HepG2 (cell line): ENCODE data around the gene ADGRF1. TPM values are rescaled to one million over a fixed set of nuclear protein-coding genes. Genes with fewer than 3 reads are reported as not detected.

Source experiments
- ATF7 ChIP-seq, 2 experiments: fragments of 450-650 bp in 1 of 2; sonication (generic) in 1 of 2; formaldehyde crosslinking in 1 of 2; IDR thresholded peaks; 2 replicates each; pipeline versions ENCODE4 v1.4.0 to v1.6.1; 2016 to 2020; ENCODE audit warnings: antibody characterized with exemption in 1 of 2, mild to moderate bottlenecking in 1 of 2, missing genetic modification reagents in 1 of 2
- CBFB ChIP-seq: sonication (generic); formaldehyde crosslinking; IDR thresholded peaks from 2 replicates; pipeline ENCODE4 v1.4.0; 2020; ENCODE audit warnings: missing genetic modification reagents
- FOXP1 ChIP-seq, 2 experiments: fragments of 450-650 bp in 1 of 2; IDR thresholded peaks; 2 replicates each; pipeline ENCODE4 v1.6.1; 2017 to 2018; ENCODE audit warnings: antibody characterized with exemption in 1 of 2
- HNF1B ChIP-seq: sonication (generic); formaldehyde crosslinking; IDR thresholded peaks from 2 replicates; pipeline ENCODE4 v1.5.1; 2020; ENCODE audit warnings: mild to moderate bottlenecking, moderate library complexity, missing genetic modification reagents
- LCORL ChIP-seq, 2 experiments: fragments of 450-650 bp in 1 of 2; sonication (generic) in 1 of 2; formaldehyde crosslinking in 1 of 2; IDR thresholded peaks; 2 replicates each; pipeline versions ENCODE4 v1.5.0 to v1.6.1; 2017 to 2020; ENCODE audit warnings: antibody characterized with exemption in 1 of 2, missing genetic modification reagents in 1 of 2
- MED1 ChIP-seq: sonication (generic); formaldehyde crosslinking; IDR thresholded peaks from 2 replicates; pipeline ENCODE4 v1.4.0; 2020; ENCODE audit warnings: missing genetic modification reagents
- SOX13 ChIP-seq, 3 experiments: fragments of 450-650 bp in 1 of 3; sonication (generic) in 1 of 3; formaldehyde crosslinking in 1 of 3; IDR thresholded peaks in 2 of 3; conservative IDR thresholded peaks in 1 of 3; 2 replicates each; pipeline versions ENCODE4 v1.5.0 to v1.6.1; 2016 to 2020; ENCODE audit warnings: antibody characterized with exemption in 1 of 3, mild to moderate bottlenecking in 1 of 3, missing compliant biosample characterization in 1 of 3, missing genetic modification reagents in 1 of 3, moderate library complexity in 1 of 3
- SRF ChIP-seq: IDR thresholded peaks from 2 replicates; pipeline ENCODE4 v1.6.1; 2011; ENCODE audit warnings: mild to moderate bottlenecking, low read depth, low read length, moderate library complexity
- TFDP1 ChIP-seq: IDR thresholded peaks from 2 replicates; pipeline ENCODE4 v1.6.1; 2016; ENCODE audit warnings: missing compliant biosample characterization, missing genetic modification reagents, borderline replicate concordance
- ZBTB26 ChIP-seq: IDR thresholded peaks from 2 replicates; pipeline ENCODE4 v1.6.1; 2016; ENCODE audit warnings: missing compliant biosample characterization, missing genetic modification reagents, borderline replicate concordance
- ZMYM2 ChIP-seq: sonication (generic); formaldehyde crosslinking; IDR thresholded peaks from 2 replicates; pipeline ENCODE4 v1.8.0; 2022; ENCODE audit warnings: mild to moderate bottlenecking, missing genetic modification reagents
- ZNF124 ChIP-seq: sonication (generic); formaldehyde crosslinking; IDR thresholded peaks from 2 replicates; pipeline ENCODE4 v1.4.0; 2020; ENCODE audit warnings: missing genetic modification reagents
- ZNF296 ChIP-seq: sonication (generic); formaldehyde crosslinking; conservative IDR thresholded peaks from 2 replicates; pipeline ENCODE4 v1.5.0; 2020; ENCODE audit warnings: mild to moderate bottlenecking, missing genetic modification reagents
- ZNF547 ChIP-seq: sonication (generic); formaldehyde crosslinking; IDR thresholded peaks from 2 replicates; pipeline ENCODE4 v1.5.1; 2020; ENCODE audit warnings: mild to moderate bottlenecking, missing genetic modification reagents
- ZNF607 ChIP-seq: sonication (generic); formaldehyde crosslinking; IDR thresholded peaks from 2 replicates; pipeline ENCODE4 v1.5.1; 2020; ENCODE audit warnings: missing genetic modification reagents, mild to moderate bottlenecking, borderline replicate concordance
- polyA plus RNA-seq, 8 experiments: library from polyadenylated mRNA; depleted of rRNA in 3 of 8; stranded (reverse) in 7 of 8; unstranded in 1 of 8; fragments of >200 nt; fragmentation: Illumina TruSeq in 4 of 8; extraction: Trizol in 4 of 8; gene quantifications; 2 replicates each; pipeline versions ENCODE4 v1.2.1 to v1.2.3, GENCODE V29; 2011 to 2016; ENCODE audit warnings: low read depth in 4 of 8, missing spikeins in 1 of 8, mixed read lengths in 1 of 8; ENCODE audit not compliant: insufficient read depth in 1 of 8
- total RNA-seq, 5 experiments: library from RNA; depleted of rRNA; stranded (reverse); fragments of >200 nt; fragmentation: Illumina TruSeq; extraction: Trizol; gene quantifications; 2 replicates each; pipeline ENCODE4 v1.2.3, GENCODE V29; 2016; ENCODE audit warnings: low read depth in 1 of 5
- TF ChIP-seq, protein P1 (sequence below): sonication (generic); formaldehyde crosslinking; IDR thresholded peaks from 2 replicates; pipeline ENCODE4 v1.8.0; 2022; ENCODE audit warnings: mild to moderate bottlenecking, missing genetic modification reagents

ADGRF1 gene
- total and polyA plus RNA-seq, 2 of the 13 experiments (the other 11 are each of a cell fraction or from before 2014, with no cell fraction given), result not detected

DNA sequence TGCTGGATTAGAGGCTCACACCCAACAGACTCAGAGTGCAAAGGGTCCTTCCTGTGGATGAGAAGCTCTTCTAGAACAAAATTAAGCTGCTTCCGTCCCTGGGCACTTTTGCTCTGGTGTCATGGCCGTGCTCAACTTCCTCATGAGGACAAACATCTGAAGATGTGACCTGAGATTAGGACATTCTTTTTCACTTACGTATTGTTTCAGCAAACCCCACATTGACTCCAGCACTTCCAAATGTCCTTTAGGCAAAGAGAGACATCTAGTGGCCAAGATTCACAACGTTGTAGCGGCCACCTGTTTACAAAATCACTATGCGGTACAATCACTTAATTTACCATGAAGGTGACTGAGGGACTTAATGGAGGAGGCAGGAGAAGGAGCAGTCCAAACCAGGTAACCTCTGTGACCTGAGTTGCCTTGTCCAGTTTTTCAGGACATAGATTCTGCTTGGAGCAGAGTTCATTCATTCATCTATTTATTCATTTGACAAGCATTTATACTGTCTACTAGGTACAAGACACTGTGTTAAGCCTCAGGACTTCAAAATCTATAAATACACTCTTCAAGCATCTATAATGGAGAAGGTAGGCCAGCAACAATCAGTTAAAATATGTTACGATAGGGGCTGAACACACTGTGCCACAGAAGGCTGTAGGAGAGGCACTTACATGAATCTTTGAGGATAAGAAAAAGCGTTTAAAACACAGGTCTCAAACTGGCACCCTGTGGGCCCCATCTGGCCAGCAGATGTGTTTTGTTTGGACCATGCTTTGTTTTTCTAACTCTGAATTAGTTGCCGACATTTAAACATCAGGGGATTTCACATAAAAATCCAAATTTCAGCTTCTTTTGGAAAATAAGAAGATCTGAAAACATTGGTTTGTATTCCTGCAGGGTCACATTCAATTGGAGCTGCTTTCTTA is 5.6 kb upstream of the ADGRF1 start (continued):
- peak; percentile 65; the same call in 1 of the 2 replicates for TF ChIP-seq ZNF124 (CRISPR knock-in tag)
- TF ChIP-seq LCORL (IDR thresholded peaks at IDR 0.05), result no peak
- TF ChIP-seq LCORL (CRISPR knock-in tag; IDR thresholded peaks at IDR 0.05), result peak; percentile 63; the same call in 1 of the 2 replicates
- 0 out of 2 replicates have a peak, but pooled peaks have one; percentile 37 for TF ChIP-seq ZNF607 (CRISPR knock-in tag)
- TF ChIP-seq, protein P1, sequence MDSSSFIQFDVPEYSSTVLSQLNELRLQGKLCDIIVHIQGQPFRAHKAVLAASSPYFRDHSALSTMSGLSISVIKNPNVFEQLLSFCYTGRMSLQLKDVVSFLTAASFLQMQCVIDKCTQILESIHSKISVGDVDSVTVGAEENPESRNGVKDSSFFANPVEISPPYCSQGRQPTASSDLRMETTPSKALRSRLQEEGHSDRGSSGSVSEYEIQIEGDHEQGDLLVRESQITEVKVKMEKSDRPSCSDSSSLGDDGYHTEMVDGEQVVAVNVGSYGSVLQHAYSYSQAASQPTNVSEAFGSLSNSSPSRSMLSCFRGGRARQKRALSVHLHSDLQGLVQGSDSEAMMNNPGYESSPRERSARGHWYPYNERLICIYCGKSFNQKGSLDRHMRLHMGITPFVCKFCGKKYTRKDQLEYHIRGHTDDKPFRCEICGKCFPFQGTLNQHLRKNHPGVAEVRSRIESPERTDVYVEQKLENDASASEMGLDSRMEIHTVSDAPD, result no peak
- TF ChIP-seq ZNF296 (CRISPR knock-in tag), result no peak
- TF ChIP-seq ZBTB26 (CRISPR knock-in tag), result peak; percentile 89
- peak; percentile 74 for TF ChIP-seq CBFB (CRISPR knock-in tag)
- peak; percentile 29; the same call in 1 of the 2 replicates for TF ChIP-seq TFDP1 (CRISPR knock-in tag)
- TF ChIP-seq HNF1B (CRISPR knock-in tag), result peak; percentile 63; the same call in 1 of the 2 replicates
- TF ChIP-seq SRF, result 0 out of 2 replicates have a peak, but pooled peaks have one; percentile 47
- TF ChIP-seq ZNF547, result 0 out of 2 replicates have a peak, but pooled peaks have one; percentile 56
- TF ChIP-seq MED1 (CRISPR knock-in tag), result peak; percentile 62
- 0 out of 2 replicates have a peak, but pooled peaks have one; percentile 5 for TF ChIP-seq FOXP1 (IDR thresholded peaks at IDR 0.05)
- peak; percentile 67; the same call in 1 of the 2 replicates for TF ChIP-seq FOXP1 (CRISPR knock-in tag; IDR thresholded peaks at IDR 0.05)
- peak; percentile 60; the same call in 1 of the 2 replicates for TF ChIP-seq ATF7 (IDR thresholded peaks at IDR 0.05)
- TF ChIP-seq ATF7 (CRISPR knock-in tag; IDR thresholded peaks at IDR 0.05), result peak; percentile 98
- TF ChIP-seq SOX13 (IDR thresholded peaks at IDR 0.05), result no peak
- peak in 1 of 2 experiments; percentile 79; a peak in 2 of 4 replicates for TF ChIP-seq SOX13 (CRISPR knock-in tag; conservative IDR thresholded peaks at IDR 0.05 in 1 of 2, IDR thresholded peaks at IDR 0.05 in 1 of 2)
- TF ChIP-seq ZMYM2 (CRISPR knock-in tag), result 0 out of 2 replicates have a peak, but pooled peaks have one; percentile 22
